ENCODE measurements around the gene KCNH4.
"Not testable (repeated sequence)": the region's sequence is repeated elsewhere in the genome, so short reads cannot be mapped to it uniquely, and the experiment has no call there.

The KCNH4 gene

GRCh38 chr17:42193969-42194899 lies 13.3 kb upstream of the KCNH4 start, which contains the start of gene GHDC:
Gene GHDC, minus strand, starts transcription at chr17:42194494. Its CDS starts 913 bp downstream, at chr17:42193581.
- DNase-seq (ENCODE audit: low read depth in 3 of 3) = peak; percentile 60 to 77 (median 65)

- no peak for DNase-seq (ENCODE audit: low read depth in 3 of 3)
These were observed 12.4 kb upstream of the KCNH4 start for GRCh38 chr17:42193216-42193968.

DNA sequence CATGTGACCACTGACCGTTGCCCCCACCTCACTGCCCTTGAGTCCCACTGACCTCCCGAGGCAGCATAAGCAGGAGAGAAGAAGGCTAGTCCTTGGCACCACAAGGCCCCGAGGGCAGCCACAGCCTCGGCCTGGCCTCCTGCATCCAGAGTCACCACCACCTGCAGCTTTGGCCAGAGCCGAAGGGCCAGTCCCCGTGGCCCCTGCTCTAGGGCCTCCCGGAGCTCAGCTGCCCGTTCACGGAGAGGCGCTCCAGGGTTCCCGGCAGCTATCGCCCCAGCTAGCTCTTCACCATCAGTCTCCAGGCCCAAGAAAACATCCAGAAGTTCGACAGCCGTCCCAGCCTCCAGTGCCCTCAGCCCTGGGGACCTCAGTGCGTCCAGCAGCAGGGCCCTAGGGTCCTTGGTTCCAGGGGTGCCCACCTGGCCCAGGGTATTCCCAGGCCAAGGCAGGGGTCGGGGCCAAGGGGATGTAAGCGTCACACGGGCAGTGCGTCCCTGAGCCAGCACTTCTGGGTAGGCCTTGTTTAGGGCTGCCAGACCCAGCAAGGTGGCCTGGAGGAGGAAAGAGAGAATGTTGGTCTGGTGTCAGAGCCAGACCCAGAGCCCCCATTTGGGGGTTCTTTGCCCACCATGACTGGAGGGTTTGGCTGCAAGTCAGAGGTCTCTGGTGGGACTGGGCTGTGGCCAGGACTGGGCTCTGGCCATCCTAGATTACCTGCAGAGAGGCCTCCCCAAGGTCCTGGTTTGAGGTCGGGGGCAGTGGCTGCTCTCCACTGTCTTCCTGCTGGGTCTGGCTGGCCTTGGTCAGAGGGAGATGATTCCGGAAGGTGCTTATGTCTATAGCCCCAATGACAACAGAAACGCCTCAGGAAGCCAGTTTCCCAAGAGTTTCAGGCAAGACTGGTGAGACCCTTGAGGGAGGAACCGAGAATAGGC lies 11.5 kb upstream of the KCNH4 start:
- DNase-seq (ENCODE audit: low read depth in 3 of 3) = no peak

DNA sequence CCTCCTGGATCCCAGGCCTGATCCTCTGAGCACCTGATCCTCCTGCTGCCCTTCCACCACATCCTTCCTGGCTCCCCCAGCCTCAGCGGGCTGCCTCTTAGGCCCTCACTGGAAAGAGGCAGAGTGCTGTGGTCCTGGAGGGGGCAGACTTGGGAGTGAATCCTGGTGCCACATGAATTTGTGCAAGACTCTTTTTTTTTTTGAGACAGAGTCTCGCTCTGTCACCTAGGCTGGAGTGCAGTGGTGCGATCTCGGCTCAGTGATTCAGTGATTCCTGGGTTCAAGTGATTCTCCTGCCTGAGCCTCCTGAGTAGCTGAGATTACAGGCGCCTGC lies 10.3 kb upstream of the KCNH4 start:
- DNase-seq (ENCODE audit: low read depth in 3 of 3) = no peak

DNA sequence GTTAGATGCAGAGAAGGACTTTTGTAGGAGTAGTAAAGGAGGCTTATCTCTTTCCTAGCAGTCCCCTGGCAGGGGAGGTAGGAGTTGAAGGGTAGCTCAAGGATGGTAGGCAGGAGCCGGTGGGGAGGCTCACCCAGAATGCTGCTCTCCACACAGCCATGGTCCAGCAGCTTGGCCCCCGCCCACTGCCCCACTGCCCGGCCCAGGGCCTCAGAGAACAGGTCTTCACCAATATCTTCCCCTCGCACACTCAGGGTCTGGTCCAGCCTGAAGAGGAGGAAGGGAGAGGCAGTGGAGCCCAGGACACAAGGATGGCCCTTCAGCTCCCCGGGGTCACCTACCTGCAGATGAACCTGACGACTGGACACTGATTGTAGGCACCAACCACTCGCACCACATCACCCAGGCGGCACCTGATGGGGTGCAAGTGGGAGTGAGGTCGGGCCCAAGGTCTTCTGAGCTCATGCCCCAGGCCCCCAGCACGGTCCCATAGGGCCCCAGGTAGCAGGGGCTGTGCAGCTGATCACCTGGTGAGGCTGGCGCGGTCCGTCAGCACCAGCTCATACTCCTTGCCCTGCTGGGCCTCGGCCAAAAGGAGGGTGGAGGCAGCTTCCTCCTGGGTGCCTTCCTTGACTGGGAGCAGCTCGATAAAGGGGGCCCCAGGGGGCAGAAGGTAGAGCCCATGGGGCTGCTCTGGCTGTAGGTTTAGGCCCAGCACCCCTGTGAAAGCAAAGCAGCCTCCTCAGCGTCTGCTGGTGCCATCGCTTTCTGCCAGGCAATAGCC lies 9.7 kb upstream of the KCNH4 start:
- no peak for DNase-seq (ENCODE audit: low read depth in 3 of 3)

DNA sequence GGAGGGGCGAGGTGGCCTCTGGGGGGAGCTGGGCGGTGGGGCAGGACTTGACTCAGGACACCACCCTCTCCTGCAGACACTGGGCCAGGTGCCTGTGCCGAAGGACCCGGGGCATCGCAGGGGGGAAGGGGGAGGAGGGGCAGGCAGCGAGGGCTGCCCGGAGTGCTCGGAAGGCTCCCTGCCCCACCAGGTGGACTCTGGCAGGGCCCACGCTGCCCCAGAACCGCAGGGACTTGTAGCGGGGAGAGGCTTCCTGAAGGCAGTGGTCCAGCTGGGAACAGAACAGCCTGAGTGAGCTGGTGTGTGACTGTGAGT lies 8.7 kb upstream of the KCNH4 start:
- no peak for DNase-seq (ENCODE audit: low read depth in 3 of 3)

GRCh38 chr17:42188749-42189650 lies 8.1 kb upstream of the KCNH4 start:
- DNase-seq (ENCODE audit: low read depth in 3 of 3) = no peak

- no peak for DNase-seq (ENCODE audit: low read depth in 3 of 3)
These were observed 6.9 kb upstream of the KCNH4 start for GRCh38 chr17:42187833-42188232.

DNA sequence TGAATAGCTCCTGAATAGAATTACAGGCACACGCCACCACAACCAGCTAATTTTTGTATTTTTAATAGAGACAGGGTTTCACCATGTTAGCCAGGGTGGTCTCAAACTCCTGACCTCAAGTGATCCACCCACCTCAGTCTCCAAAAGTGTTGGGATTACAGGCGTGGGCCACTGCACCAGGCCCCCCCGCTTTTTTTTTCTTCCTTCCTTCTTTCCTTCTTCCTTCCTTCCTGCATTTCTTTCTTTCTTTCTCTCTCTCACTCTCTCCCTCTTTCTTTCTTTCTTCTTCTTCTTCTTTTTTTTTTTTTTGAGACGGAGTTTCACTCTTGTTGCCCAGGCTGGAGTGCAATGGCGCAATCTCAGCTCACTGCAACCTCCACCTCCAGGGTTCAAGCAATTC lies 5.2 kb upstream of the KCNH4 start:
- DNase-seq (ENCODE audit: low read depth in 3 of 3) = not testable (repeated sequence)

DNA sequence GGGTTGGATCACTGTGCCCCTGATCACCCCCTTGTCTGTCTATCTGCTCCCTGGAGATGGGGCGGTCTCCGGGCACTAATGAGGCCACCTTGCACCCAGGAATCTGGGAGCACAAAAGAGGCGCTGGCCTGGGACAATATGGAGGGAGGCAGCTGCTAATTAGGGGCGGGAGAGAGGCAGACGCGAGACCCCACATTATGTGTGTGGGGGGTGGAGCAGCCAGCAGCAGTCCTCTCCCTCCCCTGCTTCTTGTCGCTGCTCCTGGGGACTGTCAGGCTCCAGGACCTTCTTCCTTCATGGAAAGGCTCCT lies 4.6 kb upstream of the KCNH4 start:
- DNase-seq (ENCODE audit: low read depth in 3 of 3) = no peak

DNA sequence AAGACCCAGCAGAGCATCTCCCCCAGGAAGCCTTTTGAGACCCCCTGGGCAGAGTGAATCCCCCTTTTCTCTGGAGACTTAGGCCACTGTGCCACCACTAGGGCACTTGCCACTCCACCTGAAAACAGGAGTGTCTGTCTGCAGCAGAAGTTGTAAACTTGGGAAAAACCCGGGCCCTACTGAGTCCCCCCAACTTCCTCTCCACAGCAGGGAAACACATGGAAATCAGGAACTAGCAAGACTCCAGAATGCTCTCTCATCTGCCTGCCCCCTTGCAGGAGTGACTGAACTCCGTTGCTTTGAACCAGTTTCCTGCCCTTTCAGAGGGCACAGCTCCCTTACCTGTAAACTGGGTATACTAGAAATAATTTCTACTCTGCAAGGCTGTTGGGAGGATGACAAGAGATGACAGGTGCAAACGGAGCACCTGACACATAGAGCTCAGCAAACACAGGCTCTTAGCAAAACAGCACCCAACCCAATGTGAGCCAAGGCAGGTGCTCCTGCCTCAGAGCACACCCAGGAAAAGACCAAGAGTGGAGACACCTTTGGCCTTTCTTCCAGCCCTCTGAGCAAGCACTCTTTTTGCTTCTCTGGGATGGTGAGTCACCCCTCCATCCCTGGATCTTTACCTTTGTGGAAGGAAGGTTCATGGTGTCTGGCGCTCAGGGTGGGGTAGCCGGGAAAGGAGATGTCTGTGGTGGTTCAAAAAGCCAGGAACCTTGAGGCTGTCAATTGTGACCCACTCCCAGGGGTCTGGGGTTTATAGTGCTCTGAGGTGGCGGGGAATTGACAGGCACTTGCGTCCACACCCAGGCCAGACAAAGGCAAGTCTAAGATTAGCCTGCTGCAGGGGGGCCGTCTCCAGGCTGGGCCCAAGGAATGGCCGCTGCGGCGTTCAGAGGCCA lies 4.0 kb upstream of the KCNH4 start, which contains the start of gene HCRT:
TSS of gene HCRT (minus strand) at position 740 of the 908 bp plus-strand sequence. CDS start at position 653, 87 bp downstream.
- DNase-seq (ENCODE audit: low read depth in 3 of 3) = no peak

- peak; percentile 70 to 75 (median 71) for DNase-seq (ENCODE audit: low read depth in 3 of 3)
These were observed 3.1 kb upstream of the KCNH4 start for GRCh38 chr17:42183741-42184711.

DNA sequence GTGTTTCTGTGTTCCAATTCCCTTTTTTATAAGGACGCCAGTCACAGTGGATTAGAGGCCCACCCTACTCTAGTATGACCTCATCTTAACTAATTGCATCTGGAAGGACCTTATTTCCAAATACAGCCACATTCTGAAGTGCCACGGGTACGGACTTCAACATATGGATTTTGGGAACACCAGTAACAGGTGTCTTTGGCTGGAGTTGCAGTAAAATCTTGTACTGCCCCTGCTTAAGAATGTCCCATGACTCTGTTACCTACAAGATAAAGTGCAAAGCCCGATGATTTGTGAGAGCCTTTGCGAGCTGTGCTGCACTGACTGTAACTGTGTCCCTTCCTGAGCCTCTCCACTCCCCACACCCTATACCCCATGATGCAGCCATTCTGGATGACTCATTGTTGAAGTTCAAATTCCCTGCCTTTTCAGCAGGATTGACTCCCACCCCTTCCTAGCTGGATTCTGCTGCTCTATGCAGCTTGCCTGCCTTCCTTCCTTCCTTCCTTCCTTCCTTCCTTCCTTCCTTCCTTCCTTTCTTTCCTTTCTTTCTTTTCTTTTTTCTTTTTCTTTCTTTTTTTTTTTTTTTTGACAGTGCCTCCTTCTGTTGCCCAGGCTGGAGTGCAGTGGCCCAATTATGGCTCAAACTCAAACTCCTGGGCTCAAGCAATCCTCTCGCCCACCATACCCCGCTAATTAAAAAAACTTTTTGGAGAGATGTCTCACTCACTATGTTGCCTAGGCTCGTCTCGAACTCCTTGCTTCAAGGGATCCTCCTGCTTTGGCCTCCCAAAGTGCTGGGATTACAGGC lies 2.2 kb upstream of the KCNH4 start:
- DNase-seq (ENCODE audit: low read depth in 3 of 3) = no peak

DNA sequence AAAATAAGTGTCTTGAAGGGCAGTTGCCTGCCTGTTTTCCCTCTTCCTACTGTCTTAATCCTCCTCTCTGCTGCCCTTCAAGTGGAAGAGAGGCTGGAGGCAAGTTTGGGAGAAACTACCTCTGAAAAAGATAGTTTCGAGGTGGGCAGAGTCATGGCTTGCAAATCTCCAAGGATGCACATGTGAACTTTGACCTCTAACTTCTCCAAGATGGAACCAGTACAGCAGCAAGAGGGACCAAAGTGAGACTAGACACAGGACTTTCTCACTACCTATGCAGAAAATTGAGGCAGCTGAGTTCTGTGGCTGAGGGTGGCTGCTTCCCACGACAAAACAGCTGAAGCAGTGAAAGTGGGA lies 887 bp upstream of the KCNH4 start:
- no peak for DNase-seq (ENCODE audit: low read depth in 3 of 3)

DNA sequence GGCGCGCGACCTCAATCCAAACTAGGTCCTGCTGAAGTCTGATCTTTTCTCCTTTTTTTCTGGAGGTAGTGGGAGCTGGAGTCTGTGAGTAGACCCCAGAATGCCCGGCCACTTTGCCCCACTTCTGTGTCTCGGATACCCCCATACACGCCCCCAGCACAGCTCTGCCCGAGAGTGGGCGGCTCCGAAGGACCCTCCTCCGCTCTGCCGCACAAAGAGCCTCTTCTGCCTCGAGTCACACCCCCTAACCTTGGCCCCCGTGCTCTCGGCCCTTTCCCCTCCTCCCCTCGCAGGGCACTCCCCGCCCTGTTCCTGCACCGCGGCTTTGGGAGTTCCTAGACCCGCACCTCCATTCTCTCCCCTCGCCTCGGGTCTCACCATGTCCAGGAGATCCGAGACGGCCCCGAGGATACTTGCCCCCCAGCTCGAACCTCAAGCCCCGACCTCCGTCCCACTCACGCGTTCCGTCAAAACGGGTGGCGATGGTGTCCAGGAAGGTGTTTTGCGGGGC lies 476 bp downstream of the KCNH4 start:
- no peak for DNase-seq (ENCODE audit: low read depth in 3 of 3)

DNA sequence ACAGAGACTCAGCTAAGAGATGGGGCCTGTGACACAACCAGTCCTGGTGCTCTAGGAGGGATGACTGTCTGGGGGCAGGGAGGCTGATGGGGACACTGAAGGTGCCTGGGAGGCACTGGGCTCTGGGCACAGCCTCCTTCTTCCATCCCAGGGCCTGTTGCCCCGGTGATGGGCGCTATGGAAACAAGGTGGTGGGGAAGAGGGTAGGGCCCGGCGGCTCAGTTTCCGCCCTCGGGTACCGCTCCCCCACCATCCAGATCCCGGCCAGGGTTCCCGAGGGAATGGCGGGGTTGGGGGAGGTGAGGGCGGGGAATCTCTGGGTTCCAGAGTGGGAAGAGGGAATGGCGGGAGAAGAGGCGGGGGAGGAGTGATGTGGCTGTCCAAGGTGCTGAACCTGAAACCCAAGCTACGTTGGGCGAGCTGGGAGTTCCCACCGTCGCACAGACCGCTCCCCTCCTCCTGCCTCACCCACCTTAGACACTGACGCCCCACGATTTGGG lies 981 bp downstream of the KCNH4 start:
- no peak for DNase-seq (ENCODE audit: low read depth in 3 of 3)

DNA sequence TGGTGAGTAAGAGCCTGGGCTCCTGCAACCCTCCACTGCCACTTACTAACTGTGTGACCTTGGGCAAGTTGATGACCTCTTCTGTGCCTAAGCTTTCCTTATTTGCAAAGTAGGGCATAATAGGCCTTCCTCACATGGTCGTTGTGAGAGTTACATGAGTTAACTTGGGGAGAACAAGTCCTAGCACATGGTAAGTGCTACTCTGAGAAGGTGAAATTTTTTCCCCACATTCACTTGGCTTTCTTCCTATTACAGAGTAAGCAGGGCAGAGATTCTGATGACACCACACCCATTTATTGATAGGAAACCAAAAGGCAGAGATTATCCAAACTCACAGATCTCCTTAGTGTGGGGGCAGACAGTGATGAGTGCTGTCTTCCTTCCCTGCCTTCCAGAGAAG lies 1.6 kb downstream of the KCNH4 start:
- DNase-seq (ENCODE audit: low read depth in 3 of 3) = no peak
